ENCODE results near the gene KLK4. TPM values are rescaled to one million over a fixed set of nuclear protein-coding genes. Genes with fewer than 3 reads are reported as not detected.

Gene KLK4
- total and polyA plus RNA-seq, 10 donors, result 0.19 to 0.26 (median 0.20) TPM; not detected in 7

DNA sequence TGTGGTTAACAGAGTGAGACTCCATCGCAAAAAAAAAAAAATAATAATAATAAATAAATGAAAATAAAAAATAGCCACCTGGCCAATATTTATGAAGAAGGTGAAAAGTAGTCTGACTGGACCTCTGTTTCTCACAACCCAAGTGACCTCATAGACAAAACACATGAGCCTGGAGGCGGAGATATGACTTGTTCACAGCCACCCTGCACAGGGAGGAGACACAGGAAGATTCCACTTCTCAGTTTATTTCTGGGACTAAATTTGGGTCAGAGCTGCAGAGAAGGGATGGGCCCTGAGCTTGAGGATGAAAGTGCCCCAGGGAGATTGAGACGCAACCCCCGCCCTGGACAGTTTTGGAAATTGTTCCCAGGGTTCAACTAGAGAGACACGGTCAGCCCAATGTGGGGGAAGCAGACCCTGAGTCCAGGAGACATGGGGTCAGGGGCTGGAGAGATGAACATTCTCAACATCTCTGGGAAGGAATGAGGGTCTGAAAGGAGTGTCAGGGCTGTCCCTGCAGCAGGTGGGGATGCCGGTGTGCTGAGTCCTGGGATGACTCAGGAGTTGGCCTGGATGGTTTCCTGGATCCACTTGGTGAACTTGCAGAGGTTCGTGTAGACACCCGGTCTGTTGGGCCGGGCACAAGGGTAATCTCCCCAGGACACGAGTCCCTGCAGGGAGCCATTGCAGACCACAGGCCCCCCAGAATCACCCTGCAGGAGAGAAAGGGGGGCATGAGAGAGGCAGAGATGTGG, 32.1 kb upstream of the KLK4 start:
- Histone ChIP-seq H3K27me3 (replicated peaks in 1 of 7) (peaks cover 0 to 31% (median 0%) of the 10 kb centered on the region in 7 donors), H3K9me3 (peaks cover 0 to 15% (median 6%) of the 10 kb centered on the region in 8 donors), H3K4me1 (no peaks in the 10 kb centered on the region), H3K27ac (no peak overlapping the region), H3K36me3 (no peaks in the 10 kb centered on the region), H3K4me3 (no peak overlapping the region)
- DNase-seq, result no peak
- WGBS, 5 donors, result 75 to 85% (median 78%) methylated on average over 9 to 10 of the region's 10 CpGs
- intact Hi-C loops (cut with DNase I; ENCODE audit: low total_unique reads), result no loop called here
- TF ChIP-seq, protein P1, sequence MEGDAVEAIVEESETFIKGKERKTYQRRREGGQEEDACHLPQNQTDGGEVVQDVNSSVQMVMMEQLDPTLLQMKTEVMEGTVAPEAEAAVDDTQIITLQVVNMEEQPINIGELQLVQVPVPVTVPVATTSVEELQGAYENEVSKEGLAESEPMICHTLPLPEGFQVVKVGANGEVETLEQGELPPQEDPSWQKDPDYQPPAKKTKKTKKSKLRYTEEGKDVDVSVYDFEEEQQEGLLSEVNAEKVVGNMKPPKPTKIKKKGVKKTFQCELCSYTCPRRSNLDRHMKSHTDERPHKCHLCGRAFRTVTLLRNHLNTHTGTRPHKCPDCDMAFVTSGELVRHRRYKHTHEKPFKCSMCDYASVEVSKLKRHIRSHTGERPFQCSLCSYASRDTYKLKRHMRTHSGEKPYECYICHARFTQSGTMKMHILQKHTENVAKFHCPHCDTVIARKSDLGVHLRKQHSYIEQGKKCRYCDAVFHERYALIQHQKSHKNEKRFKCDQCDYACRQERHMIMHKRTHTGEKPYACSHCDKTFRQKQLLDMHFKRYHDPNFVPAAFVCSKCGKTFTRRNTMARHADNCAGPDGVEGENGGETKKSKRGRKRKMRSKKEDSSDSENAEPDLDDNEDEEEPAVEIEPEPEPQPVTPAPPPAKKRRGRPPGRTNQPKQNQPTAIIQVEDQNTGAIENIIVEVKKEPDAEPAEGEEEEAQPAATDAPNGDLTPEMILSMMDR (IDR thresholded peaks at IDR 0.05 in 8 of 11, conservative IDR thresholded peaks at IDR 0.05 in 3 of 11), result no peak
- TF ChIP-seq POLR2A (IDR thresholded peaks at IDR 0.05) (no peak), POLR2AphosphoS5 (IDR thresholded peaks at IDR 0.05) (no peak)

DNA sequence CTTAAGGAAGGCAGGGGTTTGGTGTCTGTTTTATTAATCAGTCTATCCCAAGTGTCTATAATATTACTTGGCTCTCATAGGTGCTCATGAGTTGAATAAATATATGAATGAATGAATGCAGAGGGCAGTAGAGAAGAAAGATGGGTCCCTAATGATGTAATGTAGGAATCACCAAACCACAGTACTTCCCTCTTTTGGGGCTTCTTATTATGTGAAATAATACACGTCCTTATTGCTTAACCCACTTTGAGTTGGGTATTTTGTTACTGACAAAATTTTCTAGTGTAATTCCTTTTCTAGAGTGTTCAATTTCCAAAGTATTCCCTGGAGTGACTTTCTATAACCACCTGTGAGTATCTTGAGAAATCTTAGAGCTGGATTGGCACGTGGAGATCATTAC, 28.4 kb upstream of the KLK4 start:
- no peaks in the 10 kb centered on the region for H3K36me3 ChIP-seq
- no peaks in the 10 kb centered on the region for H3K4me1 ChIP-seq
- peaks cover 0 to 15% (median 6%) of the 10 kb centered on the region in 8 donors for H3K9me3 ChIP-seq
- no peak overlapping the region for H3K4me3 ChIP-seq
- no peak overlapping the region for H3K27ac ChIP-seq
- DNase-seq, result no peak
- WGBS, 5 donors, result 48 to 67% (median 60%) methylated on average over 2 of the region's 2 CpGs
- TF ChIP-seq, protein P1 (IDR thresholded peaks at IDR 0.05 in 8 of 11, conservative IDR thresholded peaks at IDR 0.05 in 3 of 11), result no peak
- TF ChIP-seq POLR2AphosphoS5 (IDR thresholded peaks at IDR 0.05), result no peak
- TF ChIP-seq POLR2A (IDR thresholded peaks at IDR 0.05), result no peak
- peaks cover 0 to 43% (median 0%) of the 10 kb centered on the region in 7 donors for H3K27me3 ChIP-seq (replicated peaks in 1 of 7)
- intact Hi-C loops (cut with DNase I; ENCODE audit: low total_unique reads), result no loop called here

DNA sequence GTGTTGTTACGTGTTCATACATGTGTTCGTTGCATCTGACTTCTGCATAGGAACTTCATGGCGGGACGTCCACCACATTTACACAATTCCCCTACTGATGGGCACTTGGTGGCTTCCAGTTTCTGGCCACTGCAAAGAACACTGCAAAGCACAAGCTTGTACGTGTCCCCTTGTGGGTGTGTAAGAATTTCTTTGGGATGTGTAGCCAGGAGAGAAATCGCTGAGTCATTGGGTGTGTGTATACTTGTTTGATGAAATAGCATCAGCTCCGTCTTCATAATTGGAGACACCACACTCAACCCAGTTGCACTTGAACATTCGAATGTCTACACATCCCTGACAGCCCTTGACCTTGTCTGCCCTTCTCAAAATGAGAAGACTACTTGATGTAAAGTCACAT, 22.4 kb upstream of the KLK4 start:
- DNase-seq, result no peak
- H3K27ac ChIP-seq, result no peak overlapping the region
- peaks cover 0 to 7% (median 0%) of the 10 kb centered on the region in 6 donors for H3K4me1 ChIP-seq
- 69 to 77% (median 75%) methylated on average over 8 of the region's 8 CpGs for WGBS, 5 donors
- TF ChIP-seq POLR2A (IDR thresholded peaks at IDR 0.05), result no peak
- intact Hi-C loops (cut with DNase I; ENCODE audit: low total_unique reads), result no loop called here
- peaks cover 0 to 85% (median 0%) of the 10 kb centered on the region in 7 donors for H3K27me3 ChIP-seq (replicated peaks in 1 of 7)
- no peaks in the 10 kb centered on the region for H3K36me3 ChIP-seq
- no peaks in the 10 kb centered on the region for H3K9me3 ChIP-seq
- H3K4me3 ChIP-seq, result no peak overlapping the region

DNA sequence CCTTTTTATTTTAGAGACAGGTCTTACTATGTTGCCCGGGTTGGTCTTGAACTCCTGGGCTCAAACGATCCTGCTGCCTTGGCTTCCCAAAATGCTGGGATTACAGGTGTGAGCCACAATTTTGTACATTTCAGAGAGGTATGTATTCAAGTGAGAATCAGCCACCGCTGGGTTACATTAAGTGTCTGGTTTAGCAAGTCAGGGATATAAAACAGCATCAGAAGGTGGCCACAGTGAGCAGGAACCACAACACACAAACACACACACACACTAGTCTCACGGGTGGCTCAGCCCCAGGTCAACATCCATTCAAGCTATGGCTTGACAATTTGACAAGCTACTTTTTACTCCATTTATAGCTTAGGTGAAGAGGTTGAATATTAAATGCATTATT, 21.5 kb upstream of the KLK4 start:
- TF ChIP-seq, protein P1 (IDR thresholded peaks at IDR 0.05 in 8 of 11, conservative IDR thresholded peaks at IDR 0.05 in 3 of 11), result no peak
- TF ChIP-seq POLR2AphosphoS5 (IDR thresholded peaks at IDR 0.05) (no peak), POLR2A (IDR thresholded peaks at IDR 0.05) (no peak)
- intact Hi-C loops (cut with DNase I; ENCODE audit: low total_unique reads), result no loop called here
- 61 to 73% (median 67%) methylated on average over 4 of the region's 4 CpGs for WGBS, 5 donors
- DNase-seq, result no peak
- H3K9me3 ChIP-seq, result no peaks in the 10 kb centered on the region
- no peak overlapping the region for H3K27ac ChIP-seq
- peaks cover 0 to 90% (median 0%) of the 10 kb centered on the region in 7 donors for H3K27me3 ChIP-seq (replicated peaks in 1 of 7)
- no peak overlapping the region for H3K4me3 ChIP-seq
- no peaks in the 10 kb centered on the region for H3K36me3 ChIP-seq
- H3K4me1 ChIP-seq, result peaks cover 0 to 7% (median 0%) of the 10 kb centered on the region in 6 donors

Data from spleen (tissue), 11 donors.